ENCODE results near the gene DARS2. TPM values are rescaled to one million over a fixed set of nuclear protein-coding genes. Genes with fewer than 3 reads are reported as not detected.

DARS2 gene
- total RNA-seq (2022; extraction: Qiagen RNA extraction) = 38.9 to 49.1 TPM (median 40.0 TPM) in 5 replicates

DNA sequence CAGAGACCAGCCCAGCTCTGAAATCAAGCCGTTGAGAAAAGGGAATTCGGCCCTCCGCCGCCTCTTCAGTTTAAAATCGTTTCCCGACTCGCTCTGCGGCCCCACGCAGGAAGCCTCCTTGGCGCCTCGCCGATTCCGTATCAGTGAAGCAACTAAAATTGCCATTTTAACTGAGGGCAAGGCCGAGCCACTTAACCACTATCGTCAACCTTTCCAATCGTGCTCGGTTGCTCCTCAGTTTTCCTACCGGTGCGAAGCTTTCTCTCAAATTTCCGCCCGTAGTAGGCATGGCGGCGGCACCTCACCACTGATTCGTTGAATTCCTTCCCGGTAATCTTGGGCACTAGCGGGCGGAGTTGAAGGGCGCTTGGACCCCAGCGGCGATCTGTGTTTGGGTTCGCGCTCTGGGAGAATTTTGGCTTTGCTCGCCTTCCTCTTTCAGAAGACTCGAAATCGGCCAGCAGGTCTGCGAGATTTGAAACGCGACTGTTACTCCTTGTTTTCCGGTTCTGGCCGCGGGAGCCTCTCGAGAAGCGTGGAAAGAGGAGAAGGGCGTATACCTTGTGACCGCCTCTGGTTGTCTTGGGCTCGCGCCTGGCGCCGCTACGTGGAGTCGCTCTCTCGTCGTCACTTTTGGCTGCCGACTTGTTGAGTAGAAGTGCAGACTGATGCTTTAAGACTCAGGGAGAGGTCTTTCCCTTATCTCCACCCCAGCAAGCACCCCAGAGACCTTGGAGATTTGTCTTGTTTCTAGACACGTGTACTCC, at the start of gene DARS2, which contains the start of gene CENPL:
Gene DARS2, plus strand, starts transcription at position 359 of the 767 bp plus-strand sequence. CDS start 557 bp downstream, outside the sequence.
Gene CENPL, minus strand, starts transcription at position 569 of the 767 bp plus-strand sequence. CDS start 13,584 bp downstream, outside the sequence.

DNA sequence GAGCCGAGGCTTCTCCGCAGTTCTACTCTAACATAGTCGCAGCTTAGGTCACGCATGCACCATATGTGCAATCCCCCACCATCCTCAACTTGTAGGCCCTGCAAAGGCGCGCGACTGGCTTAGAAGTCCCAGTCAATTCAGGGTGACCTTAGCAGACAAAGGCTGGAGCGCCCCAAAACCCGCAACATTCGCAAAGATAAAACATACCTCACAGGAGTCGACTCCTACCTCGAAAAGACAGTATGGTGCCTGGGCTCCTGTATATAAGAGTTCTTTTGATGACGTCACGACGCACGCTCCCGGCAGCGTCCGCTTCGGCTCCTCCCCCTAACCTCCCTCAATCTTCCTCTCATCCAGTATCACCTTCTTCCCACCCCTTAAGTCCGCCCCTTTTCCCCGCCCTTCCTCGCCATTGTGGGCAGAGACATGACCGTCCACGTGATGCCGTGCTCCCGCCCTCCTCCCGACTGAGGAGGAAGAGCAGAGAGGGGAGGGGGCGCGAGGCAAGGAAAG, 43.3 kb downstream of the DARS2 start, which contains the start of gene GAS5:
Gene GAS5, minus strand, starts transcription at position 237 of the 513 bp plus-strand sequence.

GRCh38 chr1:173868266-173869020, 44.0 kb downstream of the DARS2 start, which contains the start of gene ZBTB37:
TSS of gene ZBTB37 (plus strand) at chr1:173868380. CDS start at chr1:173870226, 1,846 bp downstream.

Other genes starting within 250 kb of the DARS2 start
- not detected in 5 replicates for gene SLC9C2, start 221.6 kb upstream of the DARS2 start, total RNA-seq (2022; extraction: Qiagen RNA extraction)
- gene TEX50, start 189.3 kb upstream of the DARS2 start, total RNA-seq (2022; extraction: Qiagen RNA extraction) = not detected in 5 replicates
- gene ANKRD45, start 154.8 kb upstream of the DARS2 start, total RNA-seq (2022; extraction: Qiagen RNA extraction) = 0.08 to 0.24 TPM (median 0.15 TPM) in 5 replicates
- 11.7 to 14.7 TPM (median 13.0 TPM) in 5 replicates for gene KLHL20, start 109.7 kb upstream of the DARS2 start, total RNA-seq (2022; extraction: Qiagen RNA extraction)
- gene CENPL, start 210 bp downstream of the DARS2 start, total RNA-seq (2022; extraction: Qiagen RNA extraction) = 11.4 to 14.7 TPM (median 12.6 TPM) in 5 replicates
- gene GAS5, start 43.3 kb downstream of the DARS2 start, total RNA-seq (2022; extraction: Qiagen RNA extraction) = 277 to 325 TPM (median 293 TPM) in 5 replicates
- 0.95 to 1.5 TPM (median 1.4 TPM) in 5 replicates for gene ZBTB37, start 43.7 kb downstream of the DARS2 start, total RNA-seq (2022; extraction: Qiagen RNA extraction)
- 0.07 to 0.14 TPM (median 0.07 TPM) in 3 of 5 replicates, not detected in the others for gene SERPINC1, start 92.7 kb downstream of the DARS2 start, total RNA-seq (2022; extraction: Qiagen RNA extraction)
- 4.5 to 5.7 TPM (median 5.4 TPM) in 5 replicates for gene RC3H1, start 197.7 kb downstream of the DARS2 start, total RNA-seq (2022; extraction: Qiagen RNA extraction)